Astrocyte of the spinal cord (primary cell): ENCODE measurements around the gene SRP54.

ENCODE experiments used
- DNase-seq: peaks from one replicate; pipeline ENCODE4 v3.0.0; 2011; ENCODE audit warnings: low read depth, low spot score
- H3K4me3 ChIP-seq: 2 replicates; pipeline ENCODE4 v1.5.1; 2011; ENCODE audit warnings: low read depth, mild to moderate bottlenecking, low read length, moderate library complexity
- CTCF ChIP-seq: IDR thresholded peaks from 2 replicates; pipeline ENCODE4 v1.5.1; 2012; ENCODE audit warnings: low read depth, mild to moderate bottlenecking, low read length, inconsistent platforms
- in situ Hi-C: cut with HindIII; loops from 2 replicates; pipeline ENCODE4 v1.10.0; 2017; ENCODE audit warnings: low sequenced_read_pairs

SRP54 gene

DNA sequence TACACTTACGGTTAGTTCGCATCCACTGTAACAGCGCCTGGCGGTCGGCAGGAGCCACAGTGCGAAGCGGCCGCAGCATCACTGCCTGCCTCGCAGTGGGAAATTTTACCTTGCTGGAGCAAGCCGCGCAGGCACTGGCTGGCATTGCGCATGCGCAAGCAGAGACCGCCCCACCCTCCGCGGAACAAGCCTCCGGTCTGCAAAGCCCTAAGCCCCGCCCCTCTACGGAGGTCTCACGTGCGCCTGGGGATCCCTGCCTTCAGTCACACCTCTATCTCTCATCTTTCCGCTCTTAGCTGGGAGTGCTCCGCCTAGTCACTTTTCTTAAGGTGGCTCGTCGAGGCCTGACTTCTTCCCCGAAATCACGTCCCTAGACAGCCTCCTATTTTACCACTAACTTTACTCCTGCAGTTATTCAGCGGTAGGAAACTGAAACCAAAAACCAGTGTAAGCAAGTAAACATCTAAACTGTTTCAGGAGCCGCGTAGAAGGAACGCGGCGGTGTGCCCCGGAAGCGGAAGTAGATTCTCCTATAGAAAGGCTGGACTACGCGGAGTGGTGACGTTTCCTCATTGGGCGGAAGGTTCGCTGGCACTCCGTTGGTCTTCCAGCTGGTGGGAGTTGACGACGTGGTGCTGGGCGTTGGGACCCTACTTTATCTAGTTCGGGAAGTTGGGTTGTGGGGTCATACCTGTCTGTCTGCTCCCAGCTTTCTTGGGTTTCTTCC, at the start of gene SRP54:
TSS of gene SRP54 (plus strand) at position 572 of the 727 bp plus-strand sequence. CDS start 13,718 bp downstream, outside the sequence.
- peak; percentile 33 for TF ChIP-seq CTCF
- H3K4me3 ChIP-seq, result peak within 1 kb of the TSS; percentile 87
- in situ Hi-C loops, result no loop called here
- DNase-seq, result peak; percentile 98

GRCh38 chr14:34933301-34933700, 49.5 kb upstream of the SRP54 start:
- no peak overlapping the region for H3K4me3 ChIP-seq
- DNase-seq, result no peak
- in situ Hi-C loops, result no loop called here
- TF ChIP-seq CTCF, result no peak

DNA sequence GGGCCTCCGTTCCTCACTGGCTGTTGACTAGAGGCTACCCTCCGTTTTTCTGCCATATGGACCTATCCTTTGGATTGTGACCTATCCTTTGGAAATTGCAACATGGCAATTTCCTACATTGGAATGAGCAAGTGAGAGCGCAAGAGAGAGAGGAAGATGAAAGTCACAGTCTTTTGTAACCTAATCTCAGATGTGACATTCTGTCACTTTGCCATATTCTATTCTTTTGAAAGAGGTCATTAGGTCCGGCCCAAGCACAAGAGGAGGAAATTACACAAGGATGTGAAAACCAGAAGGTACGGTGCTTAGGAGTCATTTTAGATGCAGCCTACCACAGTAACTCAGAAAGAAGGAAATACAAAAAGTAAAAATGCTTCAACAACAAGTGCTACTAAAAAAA, 47.3 kb upstream of the SRP54 start:
- in situ Hi-C loops, result no loop called here

DNA sequence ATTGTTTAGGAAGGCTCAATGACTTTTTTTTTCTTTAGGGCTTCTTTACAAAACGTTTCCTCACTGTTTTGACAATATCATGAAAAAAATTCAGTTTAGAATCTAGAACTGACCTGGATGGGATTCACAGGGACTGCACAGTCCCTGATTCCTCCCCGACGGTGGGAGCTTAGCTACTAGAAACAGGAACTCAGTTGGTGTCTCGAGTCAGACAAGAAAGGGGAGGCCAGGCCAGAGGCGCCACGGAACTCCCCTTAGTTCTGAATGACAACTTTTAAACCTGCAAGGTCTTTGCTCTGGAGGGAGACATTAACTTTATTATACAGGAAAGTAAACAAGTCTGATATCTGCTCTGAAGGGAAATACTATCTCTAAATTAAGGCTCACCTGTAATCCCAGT, 45.4 kb upstream of the SRP54 start:
- no peak for DNase-seq
- TF ChIP-seq CTCF, result no peak
- in situ Hi-C loops, result no loop called here

More for the DNA sequence above, 47.3 kb upstream of the SRP54 start:
- no peak overlapping the region for H3K4me3 ChIP-seq
- no peak for DNase-seq
- no peak for TF ChIP-seq CTCF

DNA sequence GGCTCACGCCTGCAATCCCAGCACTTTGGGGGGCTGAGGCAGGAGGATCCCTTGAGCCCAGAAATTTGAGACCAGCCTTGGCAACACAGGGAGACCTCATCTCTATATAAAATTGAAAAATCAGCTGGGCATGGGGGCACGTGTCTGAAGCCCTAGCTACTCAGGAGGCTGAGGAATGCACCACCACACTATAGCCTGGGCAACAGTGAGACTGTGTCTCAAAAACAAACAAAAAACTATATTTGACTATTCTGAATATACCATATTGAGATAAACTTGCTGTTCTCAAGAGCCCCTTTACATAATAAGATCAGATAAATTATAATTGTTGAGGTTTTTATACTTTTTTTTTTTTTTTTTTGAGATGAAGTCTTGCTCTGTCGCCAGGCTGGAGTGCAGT, 44.9 kb upstream of the SRP54 start:
- DNase-seq, result no peak
- TF ChIP-seq CTCF, result no peak
- in situ Hi-C loops, result no loop called here
- no peak overlapping the region for H3K4me3 ChIP-seq

More for the DNA sequence above, 45.4 kb upstream of the SRP54 start:
- H3K4me3 ChIP-seq, result no peak overlapping the region

- no peak overlapping the region for H3K4me3 ChIP-seq
- in situ Hi-C loops, result no loop called here
- no peak for TF ChIP-seq CTCF
- DNase-seq, result no peak
Observed at GRCh38 chr14:34943506-34943905, 39.3 kb upstream of the SRP54 start.
